Measurements from ENCODE around the gene NPR1. TPM values are rescaled to one million over a fixed set of nuclear protein-coding genes. Genes with fewer than 3 reads are reported as not detected.
"Not testable (repeated sequence)": the region's sequence is repeated elsewhere in the genome, so short reads cannot be mapped to it uniquely, and the experiment has no call there.

The NPR1 gene
- 4.2 and 13.0 TPM in 2 replicates for total RNA-seq

DNA sequence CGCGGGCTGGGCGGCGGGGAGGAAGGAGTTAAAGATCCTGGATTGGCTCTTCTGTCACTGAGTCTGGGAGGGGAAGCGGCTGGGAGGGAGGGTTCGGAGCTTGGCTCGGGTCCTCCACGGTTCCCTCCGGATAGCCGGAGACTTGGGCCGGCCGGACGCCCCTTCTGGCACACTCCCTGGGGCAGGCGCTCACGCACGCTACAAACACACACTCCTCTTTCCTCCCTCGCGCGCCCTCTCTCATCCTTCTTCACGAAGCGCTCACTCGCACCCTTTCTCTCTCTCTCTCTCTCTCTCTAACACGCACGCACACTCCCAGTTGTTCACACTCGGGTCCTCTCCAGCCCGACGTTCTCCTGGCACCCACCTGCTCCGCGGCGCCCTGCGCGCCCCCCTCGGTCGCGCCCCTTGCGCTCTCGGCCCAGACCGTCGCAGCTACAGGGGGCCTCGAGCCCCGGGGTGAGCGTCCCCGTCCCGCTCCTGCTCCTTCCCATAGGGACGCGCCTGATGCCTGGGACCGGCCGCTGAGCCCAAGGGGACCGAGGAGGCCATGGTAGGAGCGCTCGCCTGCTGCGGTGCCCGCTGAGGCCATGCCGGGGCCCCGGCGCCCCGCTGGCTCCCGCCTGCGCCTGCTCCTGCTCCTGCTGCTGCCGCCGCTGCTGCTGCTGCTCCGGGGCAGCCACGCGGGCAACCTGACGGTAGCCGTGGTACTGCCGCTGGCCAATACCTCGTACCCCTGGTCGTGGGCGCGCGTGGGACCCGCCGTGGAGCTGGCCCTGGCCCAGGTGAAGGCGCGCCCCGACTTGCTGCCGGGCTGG lies at the start of gene NPR1:
Gene NPR1 (plus strand): TSS at position 170 of the 818 bp plus-strand sequence. CDS start 421 bp downstream, at position 591.
- DNase-seq (ENCODE audit: extremely low read depth, low read depth, low spot score), result no peak

GRCh38 chr1:153629343-153629665 lies 49.2 kb upstream of the NPR1 start:
- no peak for DNase-seq (ENCODE audit: extremely low read depth, low read depth, low spot score)

GRCh38 chr1:153629971-153630370 lies 48.5 kb upstream of the NPR1 start:
- DNase-seq (ENCODE audit: extremely low read depth, low read depth, low spot score), result no peak

DNA sequence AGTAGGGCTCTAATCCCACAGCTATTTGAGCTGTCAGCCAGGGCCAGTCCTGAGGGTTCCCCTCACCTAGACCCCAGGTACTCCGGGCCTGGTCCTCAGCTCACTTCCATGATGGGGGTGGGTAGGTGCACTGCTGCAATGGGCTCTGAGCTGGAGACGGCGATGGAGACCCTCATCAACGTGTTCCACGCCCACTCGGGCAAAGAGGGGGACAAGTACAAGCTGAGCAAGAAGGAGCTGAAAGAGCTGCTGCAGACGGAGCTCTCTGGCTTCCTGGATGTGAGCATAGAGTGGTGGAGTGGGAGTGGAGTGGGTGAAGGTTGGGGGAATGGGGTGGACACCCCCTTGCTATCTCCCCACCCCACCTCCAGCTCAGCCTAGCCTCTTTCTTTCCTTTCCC lies 48.1 kb upstream of the NPR1 start:
- no peak for DNase-seq (ENCODE audit: extremely low read depth, low read depth, low spot score)

DNA sequence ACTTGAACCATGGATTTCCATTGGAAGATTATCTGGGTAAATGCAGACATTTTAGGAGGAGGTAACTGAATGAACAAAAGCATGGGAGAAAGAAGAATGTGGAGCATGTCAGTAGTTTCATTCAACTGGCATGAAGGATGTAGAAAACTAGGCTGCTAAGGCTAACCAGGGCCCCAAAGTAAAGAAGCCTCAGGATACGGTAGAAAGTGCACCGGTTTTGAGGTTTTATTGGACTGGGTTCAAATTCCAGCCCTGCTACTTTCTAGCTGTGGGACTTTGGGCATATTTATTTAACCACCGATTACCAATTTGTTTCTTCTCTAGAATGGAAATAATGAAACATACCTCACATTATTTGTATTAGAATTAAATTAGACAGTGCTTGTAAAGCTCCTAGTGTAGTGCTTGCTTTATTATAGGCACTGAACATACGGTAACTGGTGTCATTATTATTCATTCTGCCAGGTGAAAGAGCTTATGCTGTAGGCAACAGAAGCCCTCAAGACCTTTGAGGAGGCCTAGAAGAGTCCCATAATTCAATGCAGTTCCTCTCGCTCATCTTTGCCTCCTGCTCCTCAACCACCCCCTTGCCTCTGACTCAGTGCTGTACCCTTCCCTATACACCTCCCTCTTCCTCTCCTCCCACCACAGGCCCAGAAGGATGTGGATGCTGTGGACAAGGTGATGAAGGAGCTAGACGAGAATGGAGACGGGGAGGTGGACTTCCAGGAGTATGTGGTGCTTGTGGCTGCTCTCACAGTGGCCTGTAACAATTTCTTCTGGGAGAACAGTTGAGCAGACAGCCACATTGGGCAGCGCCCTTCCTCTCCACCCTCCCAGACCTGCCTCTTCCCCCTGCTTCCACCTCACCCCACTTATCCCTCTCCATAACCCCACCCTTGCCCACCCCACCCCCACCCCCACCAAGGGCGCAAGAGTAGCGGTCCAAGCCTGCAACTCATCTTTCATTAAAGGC lies 47.2 kb upstream of the NPR1 start:
- no peak for DNase-seq (ENCODE audit: extremely low read depth, low read depth, low spot score)

- no peak for DNase-seq (ENCODE audit: extremely low read depth, low read depth, low spot score)
These were observed 45.2 kb upstream of the NPR1 start for GRCh38 chr1:153633161-153633753.

GRCh38 chr1:153633754-153634665 lies 44.5 kb upstream of the NPR1 start, which contains the start of gene CHTOP:
Gene CHTOP (plus strand): TSS chr1:153634066. CDS start chr1:153636589, 2,523 bp downstream.
- DNase-seq (ENCODE audit: extremely low read depth, low read depth, low spot score), result peak; percentile 95

DNA sequence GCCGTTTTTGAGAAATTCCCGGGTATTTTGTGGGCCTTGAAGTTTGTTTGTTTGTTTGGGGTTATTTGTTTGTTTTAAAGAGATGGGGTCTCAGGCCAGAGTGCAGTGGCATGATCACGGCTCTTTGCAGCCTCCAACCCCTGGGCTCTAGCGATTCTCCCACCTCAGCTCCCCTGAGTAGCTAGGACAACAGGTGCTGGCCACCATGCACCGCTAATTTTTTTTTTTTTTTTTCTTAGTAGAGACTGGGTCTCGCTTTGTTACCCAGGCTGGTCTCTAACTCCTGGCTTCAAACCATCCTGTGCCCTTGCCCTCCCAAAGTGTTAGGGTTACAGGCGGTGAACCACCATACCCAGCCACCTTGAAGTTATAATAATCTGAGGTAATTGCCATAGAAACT lies 42.6 kb upstream of the NPR1 start:
- no peak for DNase-seq (ENCODE audit: extremely low read depth, low read depth, low spot score)

GRCh38 chr1:153636312-153636711 lies 42.2 kb upstream of the NPR1 start:
- no peak for DNase-seq (ENCODE audit: extremely low read depth, low read depth, low spot score)

GRCh38 chr1:153638261-153638660 lies 40.2 kb upstream of the NPR1 start:
- DNase-seq (ENCODE audit: extremely low read depth, low read depth, low spot score), result no peak

DNA sequence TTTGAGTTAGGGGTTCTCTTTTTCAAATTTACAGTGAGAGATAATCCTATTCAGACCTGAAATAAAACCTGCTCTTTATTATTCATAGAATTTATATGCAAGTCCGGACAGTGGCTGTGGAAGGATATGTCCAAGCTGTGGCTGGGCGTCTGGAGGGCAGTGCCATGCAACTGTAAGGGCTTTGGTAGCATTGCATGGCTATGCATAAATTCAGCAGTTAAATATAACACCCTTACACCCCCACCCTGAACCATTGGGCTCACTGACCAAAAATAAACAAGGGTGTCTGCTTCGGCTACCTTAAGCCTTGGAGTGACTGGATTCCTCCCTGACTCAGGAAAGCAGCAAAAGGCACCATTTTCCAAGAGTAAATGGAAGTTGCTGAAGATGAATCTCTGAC lies 39.2 kb upstream of the NPR1 start:
- DNase-seq (ENCODE audit: extremely low read depth, low read depth, low spot score), result no peak

- DNase-seq (ENCODE audit: extremely low read depth, low read depth, low spot score), result not testable (repeated sequence)
These were observed 38.3 kb upstream of the NPR1 start for GRCh38 chr1:153640213-153640612.

- no peak for DNase-seq (ENCODE audit: extremely low read depth, low read depth, low spot score)
These were observed 37.6 kb upstream of the NPR1 start for GRCh38 chr1:153640861-153641260.

- DNase-seq (ENCODE audit: extremely low read depth, low read depth, low spot score), result no peak
These were observed 36.3 kb upstream of the NPR1 start for GRCh38 chr1:153642161-153642560.

DNA sequence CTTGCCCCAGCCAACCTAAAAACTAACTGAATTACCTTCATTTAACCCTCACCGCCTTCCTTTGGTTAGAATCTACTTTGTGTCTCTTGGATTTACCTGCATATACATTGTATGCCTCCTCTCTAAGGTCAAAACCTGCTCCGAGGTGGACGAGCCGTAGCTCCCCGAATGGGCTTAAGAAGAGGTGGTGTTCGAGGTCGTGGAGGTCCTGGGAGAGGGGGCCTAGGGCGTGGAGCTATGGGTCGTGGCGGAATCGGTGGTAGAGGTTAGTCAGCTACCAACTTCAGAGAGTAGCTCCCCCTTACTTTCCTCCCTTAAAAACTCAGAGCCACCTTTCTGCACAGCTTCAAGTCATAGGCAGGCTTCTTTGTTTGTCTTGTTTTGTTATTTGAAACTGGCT lies 35.4 kb upstream of the NPR1 start:
- no peak for DNase-seq (ENCODE audit: extremely low read depth, low read depth, low spot score)

DNA sequence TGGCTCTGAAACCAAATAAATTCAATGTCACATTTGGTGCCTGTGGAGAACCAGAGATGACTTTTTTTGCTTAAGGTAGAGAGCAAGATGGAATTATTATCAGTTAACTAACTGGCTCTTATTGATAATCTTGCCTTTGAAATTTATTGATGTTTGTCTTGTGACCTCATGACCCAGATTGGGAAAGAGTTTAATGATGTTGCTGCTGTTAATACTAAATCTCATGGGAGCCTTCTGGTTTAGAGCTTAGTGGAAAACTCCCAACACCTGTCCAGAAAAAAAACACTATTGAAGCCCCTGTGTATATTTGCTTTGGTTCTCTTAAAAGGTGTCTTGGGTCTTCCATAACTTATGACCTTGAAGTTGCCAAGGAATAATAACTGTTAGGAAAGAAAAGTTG lies 34.7 kb upstream of the NPR1 start:
- DNase-seq (ENCODE audit: extremely low read depth, low read depth, low spot score), result no peak

GRCh38 chr1:153646672-153647345 lies 31.7 kb upstream of the NPR1 start:
- DNase-seq (ENCODE audit: extremely low read depth, low read depth, low spot score), result no peak

GRCh38 chr1:153647346-153647714 lies 31.2 kb upstream of the NPR1 start:
- DNase-seq (ENCODE audit: extremely low read depth, low read depth, low spot score), result no peak

GRCh38 chr1:153648000-153648643 lies 30.4 kb upstream of the NPR1 start:
- no peak for DNase-seq (ENCODE audit: extremely low read depth, low read depth, low spot score)
